HepG2 (cell line): ENCODE data around the gene ZNF615. TPM values are rescaled to one million over a fixed set of nuclear protein-coding genes. Genes with fewer than 3 reads are reported as not detected.
A peak's percentile ranks its signal among the peaks of the same experiment; 100 is the strongest.
"Not testable (repeated sequence)": the region's sequence is repeated elsewhere in the genome, so short reads cannot be mapped to it uniquely, and the experiment has no call there.

ENCODE experiments used
- CREB1 ChIP-seq, 2 experiments: fragments of 450-650 bp in 1 of 2; IDR thresholded peaks; 2 replicates each; pipeline ENCODE4 v1.6.1; 2016 to 2017; ENCODE audit warnings: control low read depth in 1 of 2, mild to moderate bottlenecking in 1 of 2, missing compliant biosample characterization in 1 of 2, missing genetic modification characterization in 1 of 2
- ELF3 ChIP-seq: IDR thresholded peaks from 2 replicates; pipeline ENCODE4 v1.6.1; 2016; ENCODE audit warnings: missing genetic modification reagents, missing compliant biosample characterization
- GATAD2A ChIP-seq: IDR thresholded peaks from 2 replicates; pipeline ENCODE4 v1.6.1; 2016
- KDM6A ChIP-seq: IDR thresholded peaks from 2 replicates; pipeline ENCODE4 v1.6.1; 2016; ENCODE audit warnings: low read depth
- KLF16 ChIP-seq, 2 experiments: sonication (generic) in 1 of 2; formaldehyde crosslinking in 1 of 2; IDR thresholded peaks; 2 replicates each; pipeline versions ENCODE4 v1.6.1 to v1.8.0; 2016 to 2023; ENCODE audit warnings: missing genetic modification reagents in 2 of 2, missing compliant biosample characterization in 1 of 2
- NR0B2 ChIP-seq: sonication (generic); formaldehyde crosslinking; IDR thresholded peaks from 2 replicates; pipeline ENCODE4 v1.4.0; 2020; ENCODE audit warnings: mild to moderate bottlenecking, missing genetic modification reagents
- PITX1 ChIP-seq: sonication (generic); formaldehyde crosslinking; IDR thresholded peaks from 2 replicates; pipeline ENCODE4 v1.5.1; 2020; ENCODE audit warnings: mild to moderate bottlenecking, missing genetic modification reagents
- SAP130 ChIP-seq: IDR thresholded peaks from 2 replicates; pipeline ENCODE4 v1.6.1; 2016; ENCODE audit warnings: low read depth
- SNAPC2 ChIP-seq: sonication (generic); formaldehyde crosslinking; IDR thresholded peaks from 2 replicates; pipeline ENCODE4 v1.8.1; 2022; ENCODE audit warnings: mild to moderate bottlenecking, missing genetic modification reagents
- TFE3 ChIP-seq: IDR thresholded peaks from 2 replicates; pipeline ENCODE4 v1.6.1; 2016
- ZNF142 ChIP-seq: sonication (generic); formaldehyde crosslinking; IDR thresholded peaks from 2 replicates; pipeline ENCODE4 v1.4.0; 2020; ENCODE audit warnings: missing genetic modification reagents
- ZNF350 ChIP-seq: sonication (generic); formaldehyde crosslinking; IDR thresholded peaks from 2 replicates; pipeline ENCODE4 v1.4.0; 2020; ENCODE audit warnings: mild to moderate bottlenecking, low read depth, missing genetic modification reagents, borderline replicate concordance
- ZNF501 ChIP-seq: sonication (generic); formaldehyde crosslinking; IDR thresholded peaks from 2 replicates; pipeline ENCODE4 v1.5.1; 2020; ENCODE audit warnings: mild to moderate bottlenecking, moderate library complexity, missing genetic modification reagents
- ZNF609 ChIP-seq: sonication (generic); formaldehyde crosslinking; IDR thresholded peaks from 2 replicates; pipeline ENCODE4 v1.4.0; 2020; ENCODE audit warnings: mild to moderate bottlenecking, missing genetic modification reagents, borderline replicate concordance
- ZNF614 ChIP-seq: IDR thresholded peaks from 2 replicates; pipeline ENCODE4 v1.6.1; 2018; ENCODE audit warnings: missing biosample characterization, missing genetic modification reagents, inconsistent platforms, borderline replicate concordance
- polyA plus RNA-seq, 8 experiments: library from polyadenylated mRNA; depleted of rRNA in 3 of 8; stranded (reverse) in 7 of 8; unstranded in 1 of 8; fragments of >200 nt; fragmentation: Illumina TruSeq in 4 of 8; extraction: Trizol in 4 of 8; gene quantifications; 2 replicates each; pipeline versions ENCODE4 v1.2.1 to v1.2.3, GENCODE V29; 2011 to 2016; ENCODE audit warnings: low read depth in 4 of 8, missing spikeins in 1 of 8, mixed read lengths in 1 of 8; ENCODE audit not compliant: insufficient read depth in 1 of 8
- total RNA-seq, 5 experiments: library from RNA; depleted of rRNA; stranded (reverse); fragments of >200 nt; fragmentation: Illumina TruSeq; extraction: Trizol; gene quantifications; 2 replicates each; pipeline ENCODE4 v1.2.3, GENCODE V29; 2016; ENCODE audit warnings: low read depth in 1 of 5

The ZNF615 gene
- total and polyA plus RNA-seq, 2 of the 13 experiments (the other 11 are each of a cell fraction or from before 2014, with no cell fraction given): 5.2 to 7.8 TPM

- TF ChIP-seq KDM6A (CRISPR knock-in tag) (0 out of 2 replicates have a peak, but pooled peaks have one; percentile 30), ZNF501 (CRISPR knock-in tag) (0 out of 2 replicates have a peak, but pooled peaks have one; percentile 19), ZNF614 (CRISPR knock-in tag) (peak; percentile 40; the same call in 1 of the 2 replicates), GATAD2A (CRISPR knock-in tag) (0 out of 2 replicates have a peak, but pooled peaks have one; percentile 38), ZNF142 (CRISPR knock-in tag) (peak; percentile 49; the same call in 1 of the 2 replicates), SAP130 (peak; percentile 89), KLF16 (CRISPR knock-in tag; IDR thresholded peaks at IDR 0.05) (peak in 1 of 2 experiments; percentile 37; a peak in 1 of 4 replicates), TFE3 (CRISPR knock-in tag) (0 out of 2 replicates have a peak, but pooled peaks have one; percentile 33), ELF3 (CRISPR knock-in tag) (peak; percentile 31; the same call in 1 of the 2 replicates), CREB1 (CRISPR knock-in tag; IDR thresholded peaks at IDR 0.05) (peak; percentile 62), NR0B2 (0 out of 2 replicates have a peak, but pooled peaks have one; percentile 15), PITX1 (CRISPR knock-in tag) (peak; percentile 99), ZNF350 (peak; percentile 33; the same call in 1 of the 2 replicates), ZNF609 (CRISPR knock-in tag) (peak; percentile 75), SNAPC2 (CRISPR knock-in tag) (0 out of 2 replicates have a peak, but pooled peaks have one; percentile 46)
- not testable (repeated sequence) for TF ChIP-seq CREB1 (IDR thresholded peaks at IDR 0.05)
Measured at GRCh38 chr19:52026255-52026990, 18.4 kb upstream of the ZNF615 start (continued).
